ENCODE results near the gene MRPS18A. TPM values are rescaled to one million over a fixed set of nuclear protein-coding genes. Genes with fewer than 3 reads are reported as not detected.

Gene MRPS18A
- total and polyA plus RNA-seq, 2 of the 13 experiments (the other 11 are each of a cell fraction or from before 2014, with no cell fraction given), result 87.8 to 89.1 TPM

DNA sequence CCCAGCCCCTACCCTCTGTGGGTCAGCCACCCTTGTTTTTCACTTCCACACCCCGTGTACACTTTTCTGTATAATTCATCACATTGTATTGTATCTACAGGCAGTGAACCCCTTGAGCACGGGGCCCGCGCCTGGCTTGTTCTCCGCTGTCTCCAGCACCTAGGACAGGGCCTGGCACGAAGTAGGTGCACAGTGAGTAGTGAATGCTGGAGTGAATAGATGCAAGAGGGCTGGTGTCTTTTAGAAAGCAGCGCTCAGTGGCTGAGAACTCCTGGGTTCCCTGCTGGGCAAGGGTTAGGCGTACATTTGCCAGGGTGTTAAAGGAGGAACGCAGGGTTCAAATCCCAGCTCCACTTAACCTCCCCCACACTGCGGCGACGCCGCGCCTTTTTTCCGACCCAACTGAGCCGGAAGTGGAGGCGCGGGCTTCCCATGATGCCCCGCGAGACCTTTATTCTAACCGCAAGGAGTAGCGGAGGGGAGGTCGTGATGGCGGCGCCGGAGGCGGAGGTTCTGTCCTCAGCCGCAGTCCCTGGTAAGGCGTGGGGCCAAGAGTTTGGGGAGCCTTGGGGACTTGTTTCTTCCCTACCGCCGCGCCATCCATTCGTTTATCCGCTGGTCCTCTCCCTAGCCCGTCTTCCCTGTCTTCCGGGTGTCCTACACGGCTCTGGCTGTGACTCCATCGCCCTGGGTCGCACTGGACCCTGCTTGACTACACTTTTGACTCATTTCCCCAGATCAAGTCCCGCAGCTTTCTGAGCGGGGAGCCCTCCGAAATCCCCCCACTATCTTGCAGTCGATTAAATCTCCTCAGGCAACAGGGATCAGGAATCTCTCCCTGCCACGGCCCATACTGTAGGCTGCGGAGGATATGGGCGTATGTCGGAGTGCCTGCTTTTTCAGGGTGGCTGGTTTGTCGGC lies 51.9 kb downstream of the MRPS18A start, which contains the start of gene MAD2L1BP (continued):
- TF ChIP-seq ZNF75D (CRISPR knock-in tag; IDR thresholded peaks at IDR 0.05; ENCODE audit: borderline replicate concordance) (peak; percentile 88; the same call in 1 of the 2 replicates), CEBPG (CRISPR knock-in tag; IDR thresholded peaks at IDR 0.05) (peak; percentile 45), NR1H2 (CRISPR knock-in tag; IDR thresholded peaks at IDR 0.05; ENCODE audit: borderline replicate concordance, low read depth) (0 out of 2 replicates have a peak, but pooled peaks have one; percentile 82), PITX1 (CRISPR knock-in tag; IDR thresholded peaks at IDR 0.05) (peak; percentile 74), ZNF143 (CRISPR knock-in tag; IDR thresholded peaks at IDR 0.05) (peak; percentile 95), JARID2 (CRISPR knock-in tag; IDR thresholded peaks at IDR 0.05; ENCODE audit: insufficient replicate concordance) (peak; percentile 60), ZNF747 (CRISPR knock-in tag; IDR thresholded peaks at IDR 0.05; ENCODE audit: borderline replicate concordance) (peak; percentile 56; the same call in 1 of the 2 replicates), HMG20A (CRISPR knock-in tag; IDR thresholded peaks at IDR 0.05; ENCODE audit: borderline replicate concordance) (peak; percentile 29; the same call in 1 of the 2 replicates), ZKSCAN1 (IDR thresholded peaks at IDR 0.05; ENCODE audit: low read length) (peak; percentile 77), SALL2 (CRISPR knock-in tag; IDR thresholded peaks at IDR 0.05) (no peak; the same call in 1 of the 2 replicates)
- TF ChIP-seq, protein P1, sequence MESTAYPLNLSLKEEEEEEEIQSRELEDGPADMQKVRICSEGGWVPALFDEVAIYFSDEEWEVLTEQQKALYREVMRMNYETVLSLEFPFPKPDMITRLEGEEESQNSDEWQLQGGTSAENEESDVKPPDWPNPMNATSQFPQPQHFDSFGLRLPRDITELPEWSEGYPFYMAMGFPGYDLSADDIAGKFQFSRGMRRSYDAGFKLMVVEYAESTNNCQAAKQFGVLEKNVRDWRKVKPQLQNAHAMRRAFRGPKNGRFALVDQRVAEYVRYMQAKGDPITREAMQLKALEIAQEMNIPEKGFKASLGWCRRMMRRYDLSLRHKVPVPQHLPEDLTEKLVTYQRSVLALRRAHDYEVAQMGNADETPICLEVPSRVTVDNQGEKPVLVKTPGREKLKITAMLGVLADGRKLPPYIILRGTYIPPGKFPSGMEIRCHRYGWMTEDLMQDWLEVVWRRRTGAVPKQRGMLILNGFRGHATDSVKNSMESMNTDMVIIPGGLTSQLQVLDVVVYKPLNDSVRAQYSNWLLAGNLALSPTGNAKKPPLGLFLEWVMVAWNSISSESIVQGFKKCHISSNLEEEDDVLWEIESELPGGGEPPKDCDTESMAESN (CRISPR knock-in tag; conservative IDR thresholded peaks at IDR 0.05), result peak; percentile 49; the same call in 1 of the 2 replicates
- TF ChIP-seq, protein P2, sequence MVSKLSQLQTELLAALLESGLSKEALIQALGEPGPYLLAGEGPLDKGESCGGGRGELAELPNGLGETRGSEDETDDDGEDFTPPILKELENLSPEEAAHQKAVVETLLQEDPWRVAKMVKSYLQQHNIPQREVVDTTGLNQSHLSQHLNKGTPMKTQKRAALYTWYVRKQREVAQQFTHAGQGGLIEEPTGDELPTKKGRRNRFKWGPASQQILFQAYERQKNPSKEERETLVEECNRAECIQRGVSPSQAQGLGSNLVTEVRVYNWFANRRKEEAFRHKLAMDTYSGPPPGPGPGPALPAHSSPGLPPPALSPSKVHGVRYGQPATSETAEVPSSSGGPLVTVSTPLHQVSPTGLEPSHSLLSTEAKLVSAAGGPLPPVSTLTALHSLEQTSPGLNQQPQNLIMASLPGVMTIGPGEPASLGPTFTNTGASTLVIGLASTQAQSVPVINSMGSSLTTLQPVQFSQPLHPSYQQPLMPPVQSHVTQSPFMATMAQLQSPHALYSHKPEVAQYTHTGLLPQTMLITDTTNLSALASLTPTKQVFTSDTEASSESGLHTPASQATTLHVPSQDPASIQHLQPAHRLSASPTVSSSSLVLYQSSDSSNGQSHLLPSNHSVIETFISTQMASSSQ (IDR thresholded peaks at IDR 0.05; ENCODE audit: low read depth), result 0 out of 2 replicates have a peak, but pooled peaks have one; percentile 15
- TF ChIP-seq, protein P2 (CRISPR knock-in tag; IDR thresholded peaks at IDR 0.05; ENCODE audit: borderline replicate concordance), result peak; percentile 34; the same call in 1 of the 2 replicates
- TF ChIP-seq, protein P3, sequence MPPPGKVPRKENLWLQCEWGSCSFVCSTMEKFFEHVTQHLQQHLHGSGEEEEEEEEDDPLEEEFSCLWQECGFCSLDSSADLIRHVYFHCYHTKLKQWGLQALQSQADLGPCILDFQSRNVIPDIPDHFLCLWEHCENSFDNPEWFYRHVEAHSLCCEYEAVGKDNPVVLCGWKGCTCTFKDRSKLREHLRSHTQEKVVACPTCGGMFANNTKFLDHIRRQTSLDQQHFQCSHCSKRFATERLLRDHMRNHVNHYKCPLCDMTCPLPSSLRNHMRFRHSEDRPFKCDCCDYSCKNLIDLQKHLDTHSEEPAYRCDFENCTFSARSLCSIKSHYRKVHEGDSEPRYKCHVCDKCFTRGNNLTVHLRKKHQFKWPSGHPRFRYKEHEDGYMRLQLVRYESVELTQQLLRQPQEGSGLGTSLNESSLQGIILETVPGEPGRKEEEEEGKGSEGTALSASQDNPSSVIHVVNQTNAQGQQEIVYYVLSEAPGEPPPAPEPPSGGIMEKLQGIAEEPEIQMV (CRISPR knock-in tag; IDR thresholded peaks at IDR 0.05; ENCODE audit: low read depth), result peak; percentile 88
- TF ChIP-seq, protein P4, sequence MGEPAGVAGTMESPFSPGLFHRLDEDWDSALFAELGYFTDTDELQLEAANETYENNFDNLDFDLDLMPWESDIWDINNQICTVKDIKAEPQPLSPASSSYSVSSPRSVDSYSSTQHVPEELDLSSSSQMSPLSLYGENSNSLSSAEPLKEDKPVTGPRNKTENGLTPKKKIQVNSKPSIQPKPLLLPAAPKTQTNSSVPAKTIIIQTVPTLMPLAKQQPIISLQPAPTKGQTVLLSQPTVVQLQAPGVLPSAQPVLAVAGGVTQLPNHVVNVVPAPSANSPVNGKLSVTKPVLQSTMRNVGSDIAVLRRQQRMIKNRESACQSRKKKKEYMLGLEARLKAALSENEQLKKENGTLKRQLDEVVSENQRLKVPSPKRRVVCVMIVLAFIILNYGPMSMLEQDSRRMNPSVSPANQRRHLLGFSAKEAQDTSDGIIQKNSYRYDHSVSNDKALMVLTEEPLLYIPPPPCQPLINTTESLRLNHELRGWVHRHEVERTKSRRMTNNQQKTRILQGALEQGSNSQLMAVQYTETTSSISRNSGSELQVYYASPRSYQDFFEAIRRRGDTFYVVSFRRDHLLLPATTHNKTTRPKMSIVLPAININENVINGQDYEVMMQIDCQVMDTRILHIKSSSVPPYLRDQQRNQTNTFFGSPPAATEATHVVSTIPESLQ (CRISPR knock-in tag; conservative IDR thresholded peaks at IDR 0.05), result peak; percentile 70
- TF ChIP-seq, protein P5, sequence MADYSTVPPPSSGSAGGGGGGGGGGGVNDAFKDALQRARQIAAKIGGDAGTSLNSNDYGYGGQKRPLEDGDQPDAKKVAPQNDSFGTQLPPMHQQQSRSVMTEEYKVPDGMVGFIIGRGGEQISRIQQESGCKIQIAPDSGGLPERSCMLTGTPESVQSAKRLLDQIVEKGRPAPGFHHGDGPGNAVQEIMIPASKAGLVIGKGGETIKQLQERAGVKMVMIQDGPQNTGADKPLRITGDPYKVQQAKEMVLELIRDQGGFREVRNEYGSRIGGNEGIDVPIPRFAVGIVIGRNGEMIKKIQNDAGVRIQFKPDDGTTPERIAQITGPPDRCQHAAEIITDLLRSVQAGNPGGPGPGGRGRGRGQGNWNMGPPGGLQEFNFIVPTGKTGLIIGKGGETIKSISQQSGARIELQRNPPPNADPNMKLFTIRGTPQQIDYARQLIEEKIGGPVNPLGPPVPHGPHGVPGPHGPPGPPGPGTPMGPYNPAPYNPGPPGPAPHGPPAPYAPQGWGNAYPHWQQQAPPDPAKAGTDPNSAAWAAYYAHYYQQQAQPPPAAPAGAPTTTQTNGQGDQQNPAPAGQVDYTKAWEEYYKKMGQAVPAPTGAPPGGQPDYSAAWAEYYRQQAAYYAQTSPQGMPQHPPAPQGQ (CRISPR knock-in tag; IDR thresholded peaks at IDR 0.05; ENCODE audit: borderline replicate concordance), result no peak

Data from HepG2 (cell line).